ENCODE data around the gene CLMN.

Gene CLMN

GRCh38 chr14:95360828-95361227 is 41.1 kb upstream of the CLMN start:
- no peak for DNase-seq (ENCODE audit: low read depth)
- peak; percentile 2 for TF ChIP-seq CTCF (conservative IDR thresholded peaks at IDR 0.05; ENCODE audit: low read depth, low read length)
- H3K4me3 ChIP-seq (ENCODE audit: low read length) = no peak overlapping the region

GRCh38 chr14:95359994-95360826 is 40.5 kb upstream of the CLMN start:
- no peak for TF ChIP-seq CTCF (conservative IDR thresholded peaks at IDR 0.05; ENCODE audit: low read depth, low read length)
- peak overlapping the region; percentile 6 for H3K4me3 ChIP-seq (ENCODE audit: low read length)
- no peak for DNase-seq (ENCODE audit: low read depth)

- DNase-seq (ENCODE audit: low read depth) = no peak
- no peak for TF ChIP-seq CTCF (conservative IDR thresholded peaks at IDR 0.05; ENCODE audit: low read depth, low read length)
- no peak overlapping the region for H3K4me3 ChIP-seq (ENCODE audit: low read length)
Observed at GRCh38 chr14:95356245-95356869, 36.6 kb upstream of the CLMN start.

GRCh38 chr14:95355422-95355821 is 35.7 kb upstream of the CLMN start:
- DNase-seq (ENCODE audit: low read depth) = no peak
- no peak overlapping the region for H3K4me3 ChIP-seq (ENCODE audit: low read length)
- TF ChIP-seq CTCF (conservative IDR thresholded peaks at IDR 0.05; ENCODE audit: low read depth, low read length) = no peak

- no peak overlapping the region for H3K4me3 ChIP-seq (ENCODE audit: low read length)
- no peak for TF ChIP-seq CTCF (conservative IDR thresholded peaks at IDR 0.05; ENCODE audit: low read depth, low read length)
- no peak for DNase-seq (ENCODE audit: low read depth)
Observed at GRCh38 chr14:95354834-95355233, 35.1 kb upstream of the CLMN start.

GRCh38 chr14:95353664-95354063 is 34.0 kb upstream of the CLMN start:
- no peak overlapping the region for H3K4me3 ChIP-seq (ENCODE audit: low read length)
- DNase-seq (ENCODE audit: low read depth) = no peak
- no peak for TF ChIP-seq CTCF (conservative IDR thresholded peaks at IDR 0.05; ENCODE audit: low read depth, low read length)

- no peak for TF ChIP-seq CTCF (conservative IDR thresholded peaks at IDR 0.05; ENCODE audit: low read depth, low read length)
- no peak overlapping the region for H3K4me3 ChIP-seq (ENCODE audit: low read length)
- no peak for DNase-seq (ENCODE audit: low read depth)
Observed at GRCh38 chr14:95353007-95353406, 33.3 kb upstream of the CLMN start.
